HFF-Myc (cell line): Measurements from ENCODE around the gene OTULINL.

Source experiments
- DNase-seq: peaks from one replicate; pipeline ENCODE4 v3.0.0-alpha.2; 2011; ENCODE audit warnings: low read depth; ENCODE audit errors: extremely low read depth
- H3K4me3 ChIP-seq: replicated peaks from 2 replicates; pipeline ENCODE4 v1.5.1; 2011; ENCODE audit warnings: low read depth, mild to moderate bottlenecking, control low read depth, low read length
- CTCF ChIP-seq: IDR thresholded peaks from 2 replicates; pipeline ENCODE4 v1.5.1; 2012; ENCODE audit warnings: mild to moderate bottlenecking, low read depth, low read length, control low read depth; ENCODE audit errors: missing control alignments

Gene OTULINL

GRCh38 chr5:14598225-14598624, 16.6 kb downstream of the OTULINL start:
- no peak for TF ChIP-seq CTCF
- DNase-seq = no peak
- no peak overlapping the region for H3K4me3 ChIP-seq

- H3K4me3 ChIP-seq = no peak overlapping the region
- DNase-seq = no peak
- TF ChIP-seq CTCF = no peak
These were observed 18.0 kb downstream of the OTULINL start for GRCh38 chr5:14599476-14600127.

GRCh38 chr5:14600846-14601245, 19.3 kb downstream of the OTULINL start:
- H3K4me3 ChIP-seq = no peak overlapping the region
- no peak for TF ChIP-seq CTCF
- DNase-seq = no peak

GRCh38 chr5:14603141-14603540, 21.5 kb downstream of the OTULINL start:
- no peak for TF ChIP-seq CTCF
- no peak overlapping the region for H3K4me3 ChIP-seq
- DNase-seq = no peak

GRCh38 chr5:14607104-14607503, 25.5 kb downstream of the OTULINL start:
- no peak overlapping the region for H3K4me3 ChIP-seq
- no peak for TF ChIP-seq CTCF
- no peak for DNase-seq

- H3K4me3 ChIP-seq = no peak overlapping the region
- DNase-seq = no peak
- TF ChIP-seq CTCF = no peak
These were observed 26.6 kb downstream of the OTULINL start for GRCh38 chr5:14608169-14608568.

- H3K4me3 ChIP-seq = no peak overlapping the region
- DNase-seq = no peak
- TF ChIP-seq CTCF = no peak
These were observed 30.1 kb downstream of the OTULINL start for GRCh38 chr5:14611737-14612136.
